Tibial artery (tissue), 4 donors: Measurements from ENCODE around the gene TMEM94.
A peak's percentile ranks its signal among the peaks of the same experiment; 100 is the strongest.

ENCODE experiments used
- DNase-seq, 2 donors: peaks; one replicate each; pipeline ENCODE4 v3.0.0-alpha.2; 2019
- H3K27ac ChIP-seq, 2 donors: fragments of 200-600 bp; sonication (generic) in 1 of 2; 1 replicate in 1 of 2; 2 replicates in 1 of 2; pipeline ENCODE4 v1.5.1; 2018 to 2019; ENCODE audit warnings: mild to moderate bottlenecking in 1 of 2
- H3K27me3 ChIP-seq, 2 donors: fragments of 200-600 bp; sonication (generic) in 1 of 2; one replicate each; pipeline versions ENCODE4 v1.5.1 to v1.6.0; 2016 to 2019
- H3K36me3 ChIP-seq, 3 donors: fragments of 200-600 bp; sonication (generic) in 2 of 3; one replicate each; pipeline ENCODE4 v1.5.1; 2016 to 2019; ENCODE audit warnings: mild to moderate bottlenecking in 2 of 3
- H3K4me1 ChIP-seq, 4 donors: fragments of 200-600 bp; sonication (generic) in 2 of 4; 1 replicate in 3 of 4; 2 replicates in 1 of 4; pipeline ENCODE4 v1.5.1; 2016 to 2019
- H3K4me3 ChIP-seq, 2 donors: fragments of 200-600 bp; sonication (generic) in 1 of 2; 1 replicate in 1 of 2; 2 replicates in 1 of 2; pipeline ENCODE4 v1.5.1; 2018 to 2019; ENCODE audit warnings: mild to moderate bottlenecking in 2 of 2
- H3K9me3 ChIP-seq, 3 donors: fragments of 200-600 bp; sonication (generic) in 1 of 3; one replicate each; pipeline ENCODE4 v1.5.1; 2016 to 2019
- CTCF ChIP-seq, 2 experiments: fragments of 200-600 bp in 1 of 2; fragments of 450-650 bp in 1 of 2; IDR thresholded peaks; one replicate each; pipeline ENCODE4 v1.5.1; 2017 to 2019; ENCODE audit warnings: antibody characterized with exemption in 2 of 2, mild to moderate bottlenecking in 1 of 2, moderate library complexity in 1 of 2
- intact Hi-C: fragments of 100-400 bp; cut with DNase I; formaldehyde crosslinking; loops from one replicate; pipeline ENCODE4 v1.15.0; 2023; ENCODE audit warnings: low total_unique reads

Gene TMEM94

GRCh38 chr17:75513641-75514000 is 57.2 kb downstream of the TMEM94 start:
- no peaks in the 10 kb centered on the region for H3K27me3 ChIP-seq
- no peak for DNase-seq
- peak overlapping the region; percentile 83 to 97 for H3K4me3 ChIP-seq
- intact Hi-C loops, result loop anchor here (10.0 kb wide), 1 partner anchor 1221 kb away; the partner anchor contains the start of genes MFSD11 and SRSF2
- no peaks in the 10 kb centered on the region for H3K9me3 ChIP-seq
- H3K36me3 ChIP-seq, result peaks cover 0 to 17% (median 0%) of the 10 kb centered on the region in 3 donors
- H3K4me1 ChIP-seq, result peaks cover 0 to 76% (median 66%) of the 10 kb centered on the region in 4 donors
- TF ChIP-seq CTCF (IDR thresholded peaks at IDR 0.05), result no peak
- H3K27ac ChIP-seq, result peak overlapping the region; percentile 87 to 93

GRCh38 chr17:75514299-75514918 is 58.0 kb downstream of the TMEM94 start:
- intact Hi-C loops, result loop anchor here (2.0 to 10.0 kb wide), 2 partner anchors 88 to 1220 kb away; partner anchors contain the start of genes MFSD11 and SRSF2
- Histone ChIP-seq H3K9me3 (no peaks in the 10 kb centered on the region), H3K27me3 (no peaks in the 10 kb centered on the region), H3K27ac (peak overlapping the region; percentile 87 to 93), H3K4me1 (peaks cover 0 to 68% (median 59%) of the 10 kb centered on the region in 4 donors), H3K4me3 (peak overlapping the region; percentile 83 to 97), H3K36me3 (peaks cover 0 to 23% (median under 1%) of the 10 kb centered on the region in 3 donors)
- no peak for TF ChIP-seq CTCF (IDR thresholded peaks at IDR 0.05)
- DNase-seq, result no peak

GRCh38 chr17:75514919-75515495 is 58.6 kb downstream of the TMEM94 start:
- H3K4me1 ChIP-seq, result peaks cover 0 to 62% (median 56%) of the 10 kb centered on the region in 4 donors
- H3K4me3 ChIP-seq, result peak overlapping the region; percentile 83 to 97
- TF ChIP-seq CTCF (IDR thresholded peaks at IDR 0.05), result no peak
- H3K36me3 ChIP-seq, result peaks cover 0 to 23% (median 6%) of the 10 kb centered on the region in 3 donors
- peak overlapping the region; percentile 87 to 93 for H3K27ac ChIP-seq
- no peaks in the 10 kb centered on the region for H3K9me3 ChIP-seq
- no peaks in the 10 kb centered on the region for H3K27me3 ChIP-seq
- intact Hi-C loops, result loop anchor here (2.0 to 10.0 kb wide), 3 partner anchors 88 to 1220 kb away; partner anchors contain the start of genes MFSD11 and SRSF2
- DNase-seq, result no peak

- DNase-seq, result peak; percentile 94 to 98
- Histone ChIP-seq H3K4me3 (peak within 1 kb of the TSS; percentile 83 to 97), H3K27me3 (no peaks in the 10 kb centered on the region), H3K9me3 (no peaks in the 10 kb centered on the region), H3K27ac (peak within 1 kb of the TSS; percentile 87 to 93), H3K4me1 (peaks cover 0 to 56% (median 53%) of the 10 kb centered on the region in 4 donors), H3K36me3 (peaks cover 0 to 19% (median 6%) of the 10 kb centered on the region in 3 donors)
- intact Hi-C loops, result loop anchor here (2.0 to 10.0 kb wide), 3 partner anchors 89 to 1219 kb away; partner anchors contain the start of genes MFSD11 and SRSF2
- TF ChIP-seq CTCF (IDR thresholded peaks at IDR 0.05), result peak; percentile 95 to 98
These were observed 59.2 kb downstream of the TMEM94 start, which contains the start of gene CASKIN2 for GRCh38 chr17:75515496-75516254. TSS of gene CASKIN2 (minus strand) at chr17:75515537. CDS start at chr17:75513804, 1,733 bp downstream.

GRCh38 chr17:75516255-75516618 is 59.8 kb downstream of the TMEM94 start, which contains the start of gene TSEN54:
TSS of gene TSEN54 (plus strand) at chr17:75516528. CDS start at chr17:75516561, 33 bp downstream.
- H3K4me3 ChIP-seq, result peak within 1 kb of the TSS; percentile 83 to 97
- H3K27me3 ChIP-seq, result no peaks in the 10 kb centered on the region
- no peaks in the 10 kb centered on the region for H3K9me3 ChIP-seq
- peaks cover 0 to 22% (median 6%) of the 10 kb centered on the region in 3 donors for H3K36me3 ChIP-seq
- no peak for TF ChIP-seq CTCF (IDR thresholded peaks at IDR 0.05)
- intact Hi-C loops, result loop anchor here (5.0 to 10.0 kb wide), 2 partner anchors 194 to 1219 kb away; partner anchors contain the start of genes MFSD11 and SRSF2
- H3K27ac ChIP-seq, result peak within 1 kb of the TSS; percentile 87 to 93
- H3K4me1 ChIP-seq, result peaks cover 0 to 50% (median 50%) of the 10 kb centered on the region in 4 donors
- peak; percentile 92 to 97 for DNase-seq
